GM12873 (cell line): Measurements from ENCODE around the gene DNAAF8.

Experiments used
- TF ChIP-seq, protein P1 (sequence below): IDR thresholded peaks from 2 replicates; pipeline ENCODE4 v1.5.1; 2012; ENCODE audit warnings: low read depth, mild to moderate bottlenecking, moderate library complexity, low read length, control low read depth; ENCODE audit not compliant: insufficient read depth; ENCODE audit errors: missing control alignments

Gene DNAAF8

DNA sequence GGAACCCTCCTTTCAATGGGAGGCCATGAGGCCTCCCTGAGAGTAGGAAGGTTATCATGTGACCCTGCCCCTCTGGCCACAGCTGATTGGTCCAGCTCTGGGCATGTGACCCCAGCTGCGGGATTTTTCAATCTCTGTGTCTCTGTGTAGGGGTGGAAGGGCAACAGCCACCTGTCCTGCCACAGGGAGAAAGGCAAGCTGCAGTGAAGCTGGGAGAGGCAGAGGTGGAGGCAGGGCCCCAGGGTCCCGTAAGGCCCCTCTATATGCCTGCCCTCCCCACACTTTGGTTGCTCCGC, 10.9 kb downstream of the DNAAF8 start:
- TF ChIP-seq, protein P1, sequence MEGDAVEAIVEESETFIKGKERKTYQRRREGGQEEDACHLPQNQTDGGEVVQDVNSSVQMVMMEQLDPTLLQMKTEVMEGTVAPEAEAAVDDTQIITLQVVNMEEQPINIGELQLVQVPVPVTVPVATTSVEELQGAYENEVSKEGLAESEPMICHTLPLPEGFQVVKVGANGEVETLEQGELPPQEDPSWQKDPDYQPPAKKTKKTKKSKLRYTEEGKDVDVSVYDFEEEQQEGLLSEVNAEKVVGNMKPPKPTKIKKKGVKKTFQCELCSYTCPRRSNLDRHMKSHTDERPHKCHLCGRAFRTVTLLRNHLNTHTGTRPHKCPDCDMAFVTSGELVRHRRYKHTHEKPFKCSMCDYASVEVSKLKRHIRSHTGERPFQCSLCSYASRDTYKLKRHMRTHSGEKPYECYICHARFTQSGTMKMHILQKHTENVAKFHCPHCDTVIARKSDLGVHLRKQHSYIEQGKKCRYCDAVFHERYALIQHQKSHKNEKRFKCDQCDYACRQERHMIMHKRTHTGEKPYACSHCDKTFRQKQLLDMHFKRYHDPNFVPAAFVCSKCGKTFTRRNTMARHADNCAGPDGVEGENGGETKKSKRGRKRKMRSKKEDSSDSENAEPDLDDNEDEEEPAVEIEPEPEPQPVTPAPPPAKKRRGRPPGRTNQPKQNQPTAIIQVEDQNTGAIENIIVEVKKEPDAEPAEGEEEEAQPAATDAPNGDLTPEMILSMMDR, result no peak

DNA sequence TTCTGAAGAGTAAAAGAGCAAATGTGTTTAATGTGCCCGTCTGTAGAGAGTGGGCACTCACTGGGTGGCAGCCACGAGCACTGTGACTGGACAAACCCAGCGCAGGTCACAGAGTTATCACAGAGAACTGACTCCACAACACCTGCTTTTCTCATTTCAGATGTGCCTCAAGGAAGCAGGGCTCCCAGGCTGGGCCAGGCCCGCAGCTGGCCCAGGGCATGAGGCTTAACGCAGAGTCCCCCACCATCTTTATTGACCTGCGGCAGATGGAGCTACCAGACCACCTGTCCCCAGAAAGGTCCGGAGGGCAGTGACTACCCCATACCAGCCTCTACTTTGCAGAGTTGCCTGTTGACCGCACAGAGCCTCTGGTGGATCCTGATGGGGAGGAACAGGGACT, 11.9 kb downstream of the DNAAF8 start:
- TF ChIP-seq, protein P1, result no peak

DNA sequence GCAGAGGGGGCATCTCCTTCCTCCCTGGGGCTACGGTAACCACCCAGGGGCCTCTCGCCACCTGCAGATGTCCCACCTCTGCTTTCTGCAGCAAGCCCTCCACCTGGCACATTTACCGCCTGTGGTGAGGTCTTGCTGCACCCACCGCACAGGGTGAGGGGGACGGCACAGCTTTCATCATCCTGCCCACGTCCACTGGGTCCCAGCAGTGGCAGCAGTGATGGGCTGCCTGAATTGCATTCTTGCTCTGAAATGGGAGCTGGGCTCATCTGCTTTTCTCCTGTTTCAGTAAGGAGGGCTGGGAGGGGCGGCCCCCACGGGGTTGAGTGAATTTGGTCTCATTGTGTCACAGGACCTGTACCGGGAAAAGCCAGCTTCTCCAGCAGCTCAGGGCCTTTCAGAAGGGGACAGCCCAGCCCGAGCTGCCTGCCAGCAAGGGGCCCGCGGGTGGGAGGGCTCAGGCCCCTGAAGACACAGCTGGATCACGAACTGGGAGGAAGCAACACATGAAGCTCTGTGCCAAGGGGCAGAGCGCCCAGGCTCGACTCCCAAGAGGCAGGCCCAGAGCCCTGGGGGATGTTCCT, 12.7 kb downstream of the DNAAF8 start:
- TF ChIP-seq, protein P1, result no peak

DNA sequence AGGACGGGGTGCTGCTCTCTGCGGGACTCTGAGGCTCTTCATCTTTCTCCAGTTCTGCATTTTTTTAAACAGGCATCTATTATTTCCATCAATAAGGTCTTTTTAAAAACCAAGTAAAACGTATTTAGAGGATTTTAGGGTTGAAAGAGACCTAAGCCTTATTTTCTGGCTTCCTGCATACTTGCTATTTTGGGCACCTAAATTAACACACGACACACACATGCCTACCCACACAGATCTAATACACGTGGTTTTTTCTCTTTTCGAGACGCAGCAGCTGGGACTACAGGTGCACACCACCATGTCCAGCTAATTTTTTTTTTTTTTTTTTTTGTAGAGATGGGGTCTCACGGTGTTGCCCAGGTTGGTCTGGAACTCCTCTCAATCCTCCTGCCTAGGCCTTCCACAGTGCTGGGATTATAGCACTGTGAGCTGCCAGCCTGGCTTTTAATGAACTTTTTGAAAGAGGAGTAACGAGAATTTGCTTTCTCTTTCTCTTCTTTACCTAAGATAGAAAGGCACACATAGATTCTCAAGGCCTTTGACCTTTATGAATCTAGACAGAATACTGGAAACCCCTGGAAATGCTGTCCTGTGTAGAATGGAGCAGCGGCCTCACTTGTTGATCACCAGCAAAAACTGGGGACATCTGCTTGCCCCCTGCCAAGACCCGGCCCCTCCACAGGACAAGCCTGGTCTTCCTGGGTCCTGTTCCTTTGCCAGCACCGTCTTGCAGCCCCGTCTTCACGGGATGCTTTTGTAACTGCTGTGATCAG, 13.8 kb downstream of the DNAAF8 start:
- TF ChIP-seq, protein P1, result no peak

DNA sequence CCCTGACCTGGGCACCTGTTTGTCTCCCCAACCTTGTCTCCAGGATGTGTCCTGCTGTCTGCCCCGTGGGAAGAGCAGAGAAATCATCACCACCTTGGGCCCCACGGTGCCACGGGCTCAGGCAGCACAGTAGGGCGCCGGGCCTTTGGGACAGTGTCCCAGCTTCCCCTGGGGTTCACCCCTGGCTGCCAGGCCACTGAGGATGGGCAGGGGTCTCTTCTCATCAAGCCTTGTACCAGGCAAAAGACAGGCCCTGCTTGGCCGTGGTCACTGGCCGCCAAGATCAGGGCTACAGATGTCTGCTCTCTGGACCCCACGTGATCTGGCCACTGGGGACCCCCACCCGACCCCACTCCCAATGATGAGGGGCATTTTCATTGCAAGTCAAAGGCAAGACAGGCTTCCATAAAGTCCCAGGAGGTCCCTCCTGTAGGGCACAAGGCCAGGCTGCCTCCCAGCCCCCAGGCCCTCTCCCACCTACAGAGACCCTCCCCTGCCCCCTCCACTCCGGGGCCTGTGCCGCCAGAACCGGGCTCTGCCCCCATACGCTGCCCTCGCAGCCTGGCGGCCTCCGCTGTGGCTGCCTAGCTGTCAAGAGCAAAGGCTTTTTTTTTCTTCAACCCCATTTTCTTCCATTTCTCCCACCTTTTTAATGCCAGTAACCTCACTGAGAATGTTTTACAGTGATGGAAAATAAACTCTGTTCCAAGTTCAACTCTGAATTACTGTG, 14.5 kb downstream of the DNAAF8 start:
- TF ChIP-seq, protein P1, result no peak

DNA sequence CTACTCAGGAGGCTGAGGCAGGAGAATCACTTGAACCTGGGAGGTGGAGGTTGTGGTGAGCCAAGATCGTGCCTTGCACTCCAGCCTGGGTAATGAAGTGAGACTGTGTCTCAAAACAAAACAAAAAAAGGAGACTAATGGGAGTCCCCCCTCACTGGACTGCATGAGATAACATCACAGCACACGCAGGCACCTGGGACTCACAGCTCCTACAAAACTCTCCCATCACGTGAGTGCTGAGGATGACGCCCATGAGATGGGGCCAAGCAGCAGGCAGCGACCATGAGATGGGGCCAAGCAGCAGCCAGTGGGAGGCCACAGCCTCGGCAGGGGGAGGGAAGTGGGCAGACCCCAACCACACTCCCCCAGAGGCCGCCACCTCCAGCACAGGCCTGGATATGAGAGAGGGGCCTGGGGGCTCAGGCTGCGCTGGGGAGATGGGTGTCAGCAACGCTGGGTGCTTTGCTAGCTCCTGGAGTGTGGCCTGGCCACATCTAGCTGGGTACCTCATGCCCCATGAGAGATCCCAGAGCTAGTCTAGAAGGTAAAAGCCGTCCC, 15.4 kb downstream of the DNAAF8 start:
- TF ChIP-seq, protein P1, result no peak

DNA sequence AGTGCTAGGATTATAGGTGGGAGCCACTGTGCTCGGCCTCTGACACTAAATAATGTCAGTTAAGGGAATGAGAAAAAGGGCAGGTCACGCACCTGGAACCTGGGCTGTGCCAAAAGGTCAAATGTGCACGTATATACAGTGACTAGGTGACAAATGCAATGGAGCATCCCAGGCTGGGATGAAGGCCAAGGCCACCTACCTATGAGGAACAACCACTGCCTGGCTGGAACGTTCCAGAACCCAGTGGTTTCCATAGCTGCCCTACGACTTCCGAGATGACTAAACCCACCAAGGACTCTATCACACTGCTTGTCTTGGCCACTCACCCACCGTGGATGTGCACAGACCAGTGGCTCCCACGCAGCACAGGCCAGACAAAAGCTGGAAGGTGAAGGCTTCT, 16.6 kb downstream of the DNAAF8 start:
- TF ChIP-seq, protein P1, result no peak
